T-cell (primary cell): ENCODE data around the gene TAC1. TPM values are rescaled to one million over a fixed set of nuclear protein-coding genes. Genes with fewer than 3 reads are reported as not detected.
A peak's percentile ranks its signal among the peaks of the same experiment; 100 is the strongest.

Source experiments
- ATAC-seq, 4 experiments: fragments of 200-7000 bp in 3 of 4; fragments of 150-1000 bp in 1 of 4; cut with Tn5 transposase; replicated peaks in 1 of 4; 1 replicate in 3 of 4; 2 replicates in 1 of 4; pipeline ENCODE4 v1.10.0; 2021; ENCODE audit warnings: moderate library complexity in 3 of 4, mild to moderate bottlenecking in 2 of 4, moderate number of reproducible peaks in 1 of 4
- CTCF ChIA-PET, 2 donors: fragments of 300-600 bp; sonication (Branson Sonifier 250); formaldehyde crosslinking; loops; one replicate each; lab custom pipeline; 2022; ENCODE audit warnings: antibody characterized with exemption in 2 of 2; lab: Charles Lee
- POLR2A ChIA-PET, 2 donors: fragments of 300-600 bp; sonication (Branson Sonifier 250); formaldehyde crosslinking; loops; one replicate each; lab custom pipeline; 2022; ENCODE audit warnings: antibody characterized with exemption in 2 of 2; lab: Charles Lee
- DNase-seq, 35 experiments: peaks; one replicate each; pipeline versions ENCODE4 v3.0.0 to v3.0.0-alpha.2; 2013 to 2023
- H3K27ac ChIP-seq: one replicate; pipeline ENCODE4 v1.5.1; 2013; ENCODE audit warnings: low read length
- H3K27me3 ChIP-seq, 2 experiments: replicated peaks in 1 of 2; 1 replicate in 1 of 2; 2 replicates in 1 of 2; pipeline versions ENCODE4 v1.6.1 to v1.7.0; 2013; ENCODE audit warnings: low read length in 1 of 2, mixed read lengths in 1 of 2; ENCODE audit not compliant: control insufficient read depth in 2 of 2, insufficient read depth in 2 of 2; ENCODE audit errors: extremely low read depth in 1 of 2
- H3K36me3 ChIP-seq, 2 donors: 1 replicate in 1 of 2; 2 replicates in 1 of 2; pipeline versions ENCODE4 v1.6.1 to v1.7.0; 2013; ENCODE audit warnings: low read length in 1 of 2; ENCODE audit not compliant: control insufficient read depth in 2 of 2, insufficient read depth in 1 of 2; ENCODE audit errors: extremely low read depth in 1 of 2
- H3K4me1 ChIP-seq, 2 experiments: 1 replicate in 1 of 2; 2 replicates in 1 of 2; pipeline versions ENCODE4 v1.6.1 to v1.7.0; 2013; ENCODE audit warnings: low read length in 2 of 2, mixed read lengths in 1 of 2; ENCODE audit not compliant: insufficient read depth in 2 of 2, control insufficient read depth in 1 of 2; ENCODE audit errors: extremely low read depth in 1 of 2
- H3K4me3 ChIP-seq, 2 donors: 1 replicate in 1 of 2; 2 replicates in 1 of 2; pipeline versions ENCODE4 v1.5.1 to v1.7.0; 2013; ENCODE audit warnings: mild to moderate bottlenecking in 2 of 2, low read length in 1 of 2, moderate library complexity in 1 of 2; ENCODE audit not compliant: control insufficient read depth in 1 of 2; ENCODE audit errors: extremely low read depth in 1 of 2
- H3K9me3 ChIP-seq: 2 replicates; pipeline ENCODE4 v1.7.0; 2013
- H3K27ac Mint-ChIP-seq, 2 donors: one replicate each; pipeline ENCODE4 v1.8.0; 2020 to 2021; ENCODE audit warnings: mild to moderate bottlenecking in 2 of 2, mixed read lengths in 2 of 2
- H3K27me3 Mint-ChIP-seq, 2 donors: one replicate each; pipeline ENCODE4 v1.8.0; 2021 to 2022; ENCODE audit warnings: mixed read lengths in 2 of 2
- H3K36me3 Mint-ChIP-seq: one replicate; pipeline ENCODE4 v1.8.0; 2021; ENCODE audit warnings: mixed read lengths
- H3K4me1 Mint-ChIP-seq, 3 donors: one replicate each; pipeline ENCODE4 v1.8.0; 2020 to 2022; ENCODE audit warnings: mixed read lengths in 3 of 3, mild to moderate bottlenecking in 1 of 3
- H3K4me3 Mint-ChIP-seq, 3 donors: one replicate each; pipeline ENCODE4 v1.8.0; 2020 to 2022; ENCODE audit warnings: mild to moderate bottlenecking in 3 of 3, mixed read lengths in 3 of 3, moderate library complexity in 3 of 3
- H3K9me3 Mint-ChIP-seq, 3 donors: one replicate each; pipeline ENCODE4 v1.8.0; 2020 to 2022; ENCODE audit warnings: mixed read lengths in 3 of 3
- WGBS: methylation state at CpG from one replicate; pipeline ENCODE4 v1.1.5; 2013; ENCODE audit warnings: missing lambda C conversion rate; ENCODE audit not compliant: insufficient coverage; 5-methylcytosine and 5-hydroxymethylcytosine counted together
- total RNA-seq, 35 experiments: library from RNA in 6 of 35; stranded (reverse) in 6 of 35; fragments of 120-200 nt in 1 of 35; gene quantifications; one replicate each; pipeline versions ENCODE4 v1.2.1 to v1.2.4 and lab custom pipeline; 2013 to 2026

Gene TAC1
- total RNA-seq, 5 donors from 2014 or later (not counting 1 experiment from before 2014, with no cell fraction given), result not detected

- Mint-ChIP-seq H3K4me1 (peaks cover 16 to 26% (median 17%) of the 10 kb centered on the region in 3 donors), H3K36me3 (no peaks in the 10 kb centered on the region), H3K27ac (no peak overlapping the region), H3K4me3 (peak overlapping the region in 1 of 3 donors; percentile 23), H3K9me3 (no peaks in the 10 kb centered on the region), H3K27me3 (peaks cover 58 to 59% of the 10 kb centered on the region in 2 donors)
- H3K36me3 ChIP-seq, result no peaks in the 10 kb centered on the region
- 11% methylated on average over 35 of the region's 42 CpGs for WGBS
- no peak overlapping the region for H3K27ac ChIP-seq
- no peak overlapping the region for H3K4me3 ChIP-seq
- ATAC-seq (no peak), DNase-seq (no peak)
- CTCF ChIA-PET, result no interaction called here
- no peaks in the 10 kb centered on the region for H3K9me3 ChIP-seq
- H3K27me3 ChIP-seq, result peaks cover 5 to 24% of the 10 kb centered on the region in 2 experiments
- H3K4me1 ChIP-seq, result peaks cover 0 to 4% of the 10 kb centered on the region in 2 experiments
- POLR2A ChIA-PET, result interaction anchor here in 1 of 2 donors (0.6 kb wide), 1 partner anchor 73 kb away, joined by 7 read pairs; no protein-coding TSS in a partner anchor
These were observed 834 bp downstream of the TAC1 start for GRCh38 chr7:97732565-97733275.

GRCh38 chr7:97733276-97734161 lies 1.6 kb downstream of the TAC1 start:
- H3K27ac Mint-ChIP-seq, result no peak overlapping the region
- ChIA-PET POLR2A (interaction anchor here in 1 of 2 donors (0.6 kb wide), 1 partner anchor 72 kb away, joined by 7 read pairs; no protein-coding TSS in a partner anchor), CTCF (no interaction called here)
- Histone ChIP-seq H3K4me3 (no peak overlapping the region), H3K36me3 (no peaks in the 10 kb centered on the region), H3K27me3 (peaks cover 5 to 24% of the 10 kb centered on the region in 2 experiments), H3K27ac (no peak overlapping the region), H3K9me3 (no peaks in the 10 kb centered on the region), H3K4me1 (peaks cover 0 to 4% of the 10 kb centered on the region in 2 experiments)
- H3K9me3 Mint-ChIP-seq, result no peaks in the 10 kb centered on the region
- H3K4me3 Mint-ChIP-seq, result peak overlapping the region in 1 of 3 donors; percentile 23
- H3K4me1 Mint-ChIP-seq, result peaks cover 16 to 26% (median 17%) of the 10 kb centered on the region in 3 donors
- DNase-seq (no peak), ATAC-seq (no peak)
- 8% methylated on average over 57 of the region's 59 CpGs for WGBS
- peaks cover 54 to 63% of the 10 kb centered on the region in 2 donors for H3K27me3 Mint-ChIP-seq
- H3K36me3 Mint-ChIP-seq, result no peaks in the 10 kb centered on the region

GRCh38 chr7:97734255-97734654 lies 2.4 kb downstream of the TAC1 start:
- H3K36me3 Mint-ChIP-seq, result no peaks in the 10 kb centered on the region
- no CpG with 5 or more reads among the region's 2 CpGs for WGBS
- H3K9me3 Mint-ChIP-seq, result no peaks in the 10 kb centered on the region
- H3K9me3 ChIP-seq, result no peaks in the 10 kb centered on the region
- peaks cover 49 to 63% of the 10 kb centered on the region in 2 donors for H3K27me3 Mint-ChIP-seq
- no peak overlapping the region for H3K27ac Mint-ChIP-seq
- H3K4me3 Mint-ChIP-seq, result no peak overlapping the region
- no peak overlapping the region for H3K27ac ChIP-seq
- ChIA-PET CTCF (no interaction called here), POLR2A (no interaction called here)
- H3K27me3 ChIP-seq, result peaks cover 5 to 24% of the 10 kb centered on the region in 2 experiments
- H3K4me3 ChIP-seq, result no peak overlapping the region
- ATAC-seq (no peak), DNase-seq (no peak)
- peaks cover 16 to 26% (median 17%) of the 10 kb centered on the region in 3 donors for H3K4me1 Mint-ChIP-seq
- H3K36me3 ChIP-seq, result no peaks in the 10 kb centered on the region
- H3K4me1 ChIP-seq, result peaks cover 0 to 4% of the 10 kb centered on the region in 2 experiments

- no peak for DNase-seq
- CTCF ChIA-PET, result no interaction called here
- no peak overlapping the region for H3K4me3 ChIP-seq
- no peak overlapping the region for H3K4me3 Mint-ChIP-seq
- H3K4me1 ChIP-seq, result peaks cover 0 to 4% of the 10 kb centered on the region in 2 experiments
- no peaks in the 10 kb centered on the region for H3K9me3 Mint-ChIP-seq
- peaks cover 5 to 24% of the 10 kb centered on the region in 2 experiments for H3K27me3 ChIP-seq
- no peaks in the 10 kb centered on the region for H3K9me3 ChIP-seq
- H3K27ac Mint-ChIP-seq, result no peak overlapping the region
- H3K36me3 Mint-ChIP-seq, result no peaks in the 10 kb centered on the region
- peaks cover 16 to 26% (median 17%) of the 10 kb centered on the region in 3 donors for H3K4me1 Mint-ChIP-seq
- no peaks in the 10 kb centered on the region for H3K36me3 ChIP-seq
- ATAC-seq, result no peak
- WGBS, result 78% methylated on average over 2 of the region's 3 CpGs
- H3K27ac ChIP-seq, result no peak overlapping the region
- H3K27me3 Mint-ChIP-seq, result peaks cover 42 to 61% of the 10 kb centered on the region in 2 donors
- POLR2A ChIA-PET, result interaction anchor here in 1 of 2 donors (0.6 kb wide), 1 partner anchor 982 kb away, joined by 3 read pairs; no protein-coding TSS in a partner anchor
These were observed 3.2 kb downstream of the TAC1 start for GRCh38 chr7:97735075-97735474.

GRCh38 chr7:97748482-97748881 lies 16.6 kb downstream of the TAC1 start:
- Histone ChIP-seq H3K4me1 (no peaks in the 10 kb centered on the region), H3K36me3 (no peaks in the 10 kb centered on the region), H3K27me3 (no peaks in the 10 kb centered on the region), H3K9me3 (no peaks in the 10 kb centered on the region), H3K4me3 (no peak overlapping the region), H3K27ac (no peak overlapping the region)
- ChIA-PET CTCF (no interaction called here), POLR2A (no interaction called here)
- no peak overlapping the region for H3K27ac Mint-ChIP-seq
- H3K4me1 Mint-ChIP-seq, result no peaks in the 10 kb centered on the region
- H3K4me3 Mint-ChIP-seq, result no peak overlapping the region
- H3K36me3 Mint-ChIP-seq, result no peaks in the 10 kb centered on the region
- H3K27me3 Mint-ChIP-seq, result peaks cover 4 to 13% of the 10 kb centered on the region in 2 donors
- ATAC-seq (no peak), DNase-seq (no peak)
- no peaks in the 10 kb centered on the region for H3K9me3 Mint-ChIP-seq

GRCh38 chr7:97751566-97751965 lies 19.7 kb downstream of the TAC1 start:
- no peak overlapping the region for H3K27ac Mint-ChIP-seq
- no peaks in the 10 kb centered on the region for H3K36me3 ChIP-seq
- H3K4me1 ChIP-seq, result no peaks in the 10 kb centered on the region
- H3K9me3 ChIP-seq, result no peaks in the 10 kb centered on the region
- no CpG with 5 or more reads among the region's 2 CpGs for WGBS
- no peaks in the 10 kb centered on the region for H3K27me3 ChIP-seq
- H3K27me3 Mint-ChIP-seq, result peaks cover 0 to 4% of the 10 kb centered on the region in 2 donors
- DNase-seq (no peak), ATAC-seq (no peak)
- no peak overlapping the region for H3K4me3 Mint-ChIP-seq
- no peaks in the 10 kb centered on the region for H3K4me1 Mint-ChIP-seq
- CTCF ChIA-PET, result no interaction called here
- no peak overlapping the region for H3K27ac ChIP-seq
- H3K36me3 Mint-ChIP-seq, result no peaks in the 10 kb centered on the region
- POLR2A ChIA-PET, result no interaction called here
- no peak overlapping the region for H3K4me3 ChIP-seq
- H3K9me3 Mint-ChIP-seq, result no peaks in the 10 kb centered on the region
